Measurements from ENCODE around the gene DPP7.
A peak's percentile ranks its signal among the peaks of the same experiment; 100 is the strongest.
"Not testable (repeated sequence)": the region's sequence is repeated elsewhere in the genome, so short reads cannot be mapped to it uniquely, and the experiment has no call there.

DPP7 gene

DNA sequence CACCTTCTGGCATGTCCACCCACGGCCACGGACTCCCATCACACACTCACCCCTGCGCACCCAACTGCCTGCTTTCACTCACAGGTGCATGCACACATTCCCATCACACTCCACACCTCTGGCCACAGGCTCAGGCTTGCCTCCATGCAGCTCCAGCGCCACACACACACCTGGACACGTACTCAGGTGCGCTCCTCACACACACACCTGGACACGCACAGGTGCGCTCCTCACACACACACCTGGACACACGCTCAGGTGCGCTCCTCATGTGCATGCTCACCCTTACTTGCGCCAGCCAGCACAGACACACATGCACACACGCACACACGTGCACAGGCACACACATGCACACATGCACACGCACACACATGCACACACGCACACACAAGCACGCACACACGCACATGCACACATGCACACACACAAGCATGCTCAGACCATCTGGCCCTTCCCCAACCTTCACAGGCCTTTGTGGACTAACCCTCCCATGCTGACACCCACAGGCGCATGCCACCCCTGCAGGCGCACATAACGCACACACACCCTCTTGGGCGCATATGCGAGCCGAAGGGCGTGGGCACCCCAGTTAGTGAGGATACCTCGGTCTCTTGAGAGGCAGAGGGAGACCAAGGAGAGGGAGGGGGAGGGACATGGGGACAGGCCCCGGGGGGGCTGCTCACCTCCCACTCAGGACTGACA, 32.7 kb upstream of the DPP7 start:
- DNase-seq = no peak

DNA sequence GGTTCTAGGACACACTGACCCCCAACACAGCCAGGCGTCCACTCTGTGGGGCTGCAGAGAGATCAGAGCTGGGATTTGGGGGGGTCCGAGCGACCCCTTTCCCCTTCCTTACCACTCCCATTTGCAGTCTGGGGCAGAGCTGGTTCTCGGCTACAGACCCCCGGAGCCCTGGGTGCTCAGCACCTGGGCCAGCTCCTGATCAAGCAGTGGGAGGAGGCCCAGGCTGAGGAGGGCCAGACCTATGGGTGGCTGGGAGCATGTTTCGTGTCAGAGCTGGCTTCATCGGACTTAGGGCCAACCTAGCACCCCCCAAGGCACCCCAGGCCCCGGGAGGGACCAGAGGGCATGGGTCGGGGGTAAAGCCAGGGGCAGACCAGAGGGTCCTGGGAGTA, 32.0 kb upstream of the DPP7 start:
- no peak for DNase-seq

GRCh38 chr9:137145731-137146526, 31.4 kb upstream of the DPP7 start:
- no peak for DNase-seq

- no peak for DNase-seq
These were observed 28.9 kb upstream of the DPP7 start for GRCh38 chr9:137143459-137143858.

DNA sequence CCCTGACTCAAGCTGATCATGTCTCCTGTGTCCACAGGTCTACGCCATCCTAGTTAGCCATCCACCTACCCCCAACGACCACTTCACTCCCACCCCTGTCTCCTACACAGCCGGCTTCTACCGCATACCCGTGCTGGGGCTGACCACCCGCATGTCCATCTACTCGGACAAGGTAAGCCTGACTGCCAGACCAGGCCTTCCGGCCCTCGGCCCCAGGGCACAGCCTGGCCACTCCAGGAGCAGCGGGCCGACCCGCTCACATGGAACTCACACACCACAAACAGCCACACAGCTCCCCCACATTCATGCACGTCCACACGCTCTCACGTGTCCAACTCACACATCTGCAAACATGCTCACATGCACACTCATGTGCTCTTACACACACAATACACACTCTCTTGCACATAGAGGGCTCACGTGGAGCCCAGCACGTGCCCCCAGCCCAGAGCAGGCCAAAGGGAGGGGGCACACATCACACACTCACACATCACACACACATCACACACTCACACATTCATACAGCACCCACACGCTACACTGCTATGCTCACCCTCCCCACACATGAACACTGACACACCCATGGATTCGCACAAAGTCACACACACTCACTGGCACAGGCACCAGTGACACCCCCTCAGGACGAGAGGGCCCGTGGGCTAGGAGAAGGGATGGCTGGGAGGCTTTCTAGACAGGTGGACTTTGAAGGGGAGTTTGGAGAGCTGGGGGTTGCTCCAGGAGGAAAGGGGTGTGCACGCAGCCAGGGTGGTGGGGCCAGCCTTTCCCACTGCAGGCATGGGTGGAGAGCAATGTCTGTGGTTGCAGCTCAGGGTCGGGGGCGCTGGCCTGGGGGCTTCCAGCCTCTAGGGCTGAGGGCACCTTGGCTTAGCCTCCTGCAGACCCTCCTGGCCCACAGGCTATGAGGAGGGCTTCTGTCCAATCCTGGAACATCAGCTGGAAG, 27.7 kb upstream of the DPP7 start:
- no peak for DNase-seq

GRCh38 chr9:137141050-137141810, 26.7 kb upstream of the DPP7 start:
- no peak for DNase-seq

DNA sequence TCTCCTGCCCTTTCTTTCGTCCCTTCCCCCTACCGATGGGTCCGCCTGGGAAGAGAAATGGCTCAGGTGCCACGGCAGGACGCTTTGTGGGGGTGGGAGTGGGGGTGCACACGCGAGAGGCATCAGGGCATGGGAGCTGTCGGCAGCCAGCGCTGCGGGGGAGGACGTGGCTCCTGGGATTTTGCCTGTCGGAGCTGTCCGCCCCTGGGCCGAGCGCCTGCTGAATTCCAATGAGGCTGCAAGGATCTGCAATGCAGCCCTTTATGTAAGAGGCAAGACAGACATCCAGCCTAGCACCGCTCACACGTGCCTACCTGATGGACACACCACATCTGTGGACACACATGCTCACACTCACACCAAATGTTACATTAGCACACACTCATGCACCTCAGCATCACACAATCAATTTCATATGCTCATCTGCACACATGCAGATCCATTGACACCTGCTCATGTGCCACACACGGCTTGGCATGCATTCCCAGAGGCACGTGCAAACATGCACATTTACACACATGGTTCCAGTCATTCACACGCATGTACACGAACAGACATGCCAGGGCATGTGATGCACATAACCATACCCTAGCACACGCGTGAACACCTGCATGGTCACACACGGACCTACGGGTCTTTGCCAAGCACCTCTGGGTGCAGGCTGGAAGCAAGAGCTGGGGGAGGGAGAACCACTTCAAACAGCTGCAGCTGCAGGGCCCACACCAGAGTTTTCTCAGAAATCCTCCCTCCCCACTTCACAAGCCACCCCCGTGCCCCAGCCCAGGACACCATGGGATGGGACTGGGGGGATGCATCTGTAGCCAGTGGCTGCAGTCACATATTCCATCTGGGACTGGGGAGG, 25.8 kb upstream of the DPP7 start:
- no peak for DNase-seq

DNA sequence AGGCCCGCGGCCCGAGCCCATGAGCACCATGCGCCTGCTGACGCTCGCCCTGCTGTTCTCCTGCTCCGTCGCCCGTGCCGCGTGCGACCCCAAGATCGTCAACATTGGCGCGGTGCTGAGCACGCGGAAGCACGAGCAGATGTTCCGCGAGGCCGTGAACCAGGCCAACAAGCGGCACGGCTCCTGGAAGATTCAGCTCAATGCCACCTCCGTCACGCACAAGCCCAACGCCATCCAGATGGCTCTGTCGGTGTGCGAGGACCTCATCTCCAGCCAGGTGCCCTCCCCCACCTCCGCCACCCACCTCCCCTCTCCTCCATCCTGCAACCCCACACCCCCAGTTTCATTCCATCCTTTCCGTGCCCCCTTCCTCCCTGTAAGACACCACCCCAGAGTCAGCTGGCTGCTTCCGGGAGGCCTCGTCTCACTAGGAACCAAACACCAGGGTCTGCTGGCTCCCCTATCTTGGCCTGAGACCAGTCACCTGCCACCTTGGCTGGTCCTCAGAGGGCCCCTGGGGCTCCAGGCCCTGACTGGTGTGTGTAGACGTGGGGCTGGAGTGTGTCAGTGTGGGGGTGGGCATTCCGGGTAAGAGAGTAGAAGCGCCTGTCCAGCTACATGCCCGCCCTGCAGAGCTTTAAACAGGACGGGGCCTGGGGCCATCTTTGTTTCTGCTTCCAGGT, 25.1 kb upstream of the DPP7 start:
- no peak for DNase-seq

- no peak for DNase-seq
These were observed 24.4 kb upstream of the DPP7 start, which contains the start of gene GRIN1 for GRCh38 chr9:137138722-137139467. GRIN1 (plus strand) TSS chr9:137139154; CDS start chr9:137139487, 333 bp downstream.

DNA sequence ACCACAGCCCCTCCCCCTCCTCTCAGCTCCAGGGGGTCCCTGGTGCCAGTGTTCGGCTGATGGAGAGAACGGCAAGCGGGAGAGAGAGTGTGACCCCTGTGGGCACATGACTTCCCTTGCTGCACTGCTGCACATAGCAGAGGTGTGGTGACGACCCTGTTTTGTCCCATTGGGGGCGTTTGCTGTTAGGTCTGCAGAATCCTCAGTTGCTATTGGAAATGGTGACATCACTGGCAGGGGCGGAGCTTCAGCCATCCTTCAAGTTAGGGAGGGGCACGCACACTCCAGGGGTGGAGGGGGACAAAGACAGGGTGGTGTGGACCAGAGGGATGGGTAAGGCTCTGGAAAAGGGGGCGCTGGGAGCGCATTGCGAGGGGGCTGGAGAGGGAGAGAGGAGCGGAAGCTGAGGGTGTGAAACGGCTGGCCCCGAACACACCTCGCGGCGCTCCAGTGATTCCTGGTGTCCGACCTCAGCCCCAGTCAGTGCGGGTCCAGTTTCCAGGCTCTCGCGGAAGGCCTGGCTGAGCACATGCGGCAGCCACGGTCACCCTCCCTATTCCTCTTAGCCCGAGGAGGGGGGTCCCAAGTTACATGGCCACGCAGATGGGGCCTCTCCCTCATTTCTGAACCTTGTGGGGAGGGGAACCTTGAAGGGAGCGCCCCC, 23.7 kb upstream of the DPP7 start:
- no peak for DNase-seq

GRCh38 chr9:137136881-137137607, 22.5 kb upstream of the DPP7 start:
- DNase-seq = no peak

- DNase-seq = no peak
These were observed 21.8 kb upstream of the DPP7 start for GRCh38 chr9:137136261-137136880.

DNA sequence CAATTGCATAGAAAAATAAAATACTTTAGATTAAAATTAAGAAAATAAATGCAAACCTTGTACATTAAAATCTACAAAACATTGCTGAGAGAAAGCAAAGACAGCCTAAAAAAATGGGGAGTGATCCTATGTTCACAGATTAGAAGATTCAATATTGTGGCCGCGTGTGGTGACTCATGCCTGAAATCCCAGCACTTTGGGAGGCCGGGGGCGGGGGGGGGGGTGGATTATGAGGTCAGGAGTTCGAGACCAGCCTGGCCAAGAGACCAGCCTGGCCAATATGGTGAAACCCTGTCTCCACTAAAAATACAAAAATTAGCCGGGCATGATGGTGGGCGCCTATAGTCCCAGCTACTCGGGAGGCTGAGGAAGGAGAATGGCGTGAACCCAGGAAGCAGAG, 20.6 kb upstream of the DPP7 start:
- not testable (repeated sequence) for DNase-seq

- no peak for DNase-seq
These were observed 19.7 kb upstream of the DPP7 start for GRCh38 chr9:137134191-137134590.

DNA sequence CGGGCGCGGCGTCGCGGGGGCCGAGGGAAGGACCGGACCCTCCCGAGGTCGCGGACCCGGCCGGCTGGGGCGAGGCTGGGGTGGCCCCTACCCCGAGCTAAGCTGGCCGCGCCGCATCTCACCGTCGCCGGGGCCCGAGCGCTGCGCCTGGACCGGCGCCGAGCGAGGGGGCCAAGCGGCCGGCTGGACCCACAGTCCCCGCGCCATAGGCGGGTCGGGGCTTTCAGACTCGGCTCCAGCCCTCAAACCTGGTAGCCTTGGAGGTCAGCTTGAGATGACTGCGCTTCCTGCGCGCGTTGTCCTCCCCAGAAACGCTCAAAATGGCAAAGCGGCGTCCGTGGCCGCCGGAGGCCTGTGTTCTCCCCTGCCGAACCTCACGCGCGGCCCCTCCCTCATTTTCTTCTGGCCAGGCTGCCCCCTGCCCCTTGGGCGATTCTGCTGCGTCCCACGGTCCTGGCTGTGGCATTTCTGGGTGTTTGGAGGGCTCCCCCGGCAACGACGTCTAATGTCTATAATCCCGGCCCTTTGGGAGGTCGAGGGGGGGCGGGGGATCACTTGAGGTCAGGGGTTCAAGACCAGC, 15.7 kb upstream of the DPP7 start:
- DNase-seq = no peak

- peak; percentile 43 for DNase-seq
These were observed 15.1 kb upstream of the DPP7 start for GRCh38 chr9:137129456-137130175.

DNA sequence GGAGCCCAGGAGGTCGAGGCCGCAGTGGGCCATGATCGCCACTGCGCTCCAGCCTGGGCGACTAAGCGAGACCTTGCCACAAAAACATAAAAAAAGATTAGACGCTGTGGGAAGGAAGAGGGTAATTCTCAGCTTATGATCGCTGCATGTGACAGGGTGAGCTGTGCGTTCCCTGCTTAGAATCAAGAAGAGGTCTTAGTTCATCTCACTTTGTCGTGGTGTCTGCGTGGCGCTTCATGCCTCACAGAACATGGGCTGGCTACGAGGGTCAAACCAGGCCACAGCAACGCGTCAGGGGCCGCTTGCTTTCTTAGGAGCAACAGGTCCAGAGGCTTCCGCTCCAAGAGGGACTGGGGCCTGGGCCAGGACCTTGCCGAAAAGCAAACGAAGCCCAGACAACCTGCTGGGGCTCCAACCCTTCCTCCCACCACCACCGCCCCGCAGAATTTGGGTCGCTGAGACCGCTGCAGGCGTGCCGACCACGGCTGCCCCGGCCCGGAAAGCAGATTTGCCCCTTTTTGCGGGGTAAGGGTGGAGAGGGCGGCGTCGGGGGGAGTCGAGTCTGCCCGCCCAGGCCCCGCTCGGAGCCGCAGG, 14.4 kb upstream of the DPP7 start:
- DNase-seq = no peak

Data from DMS 273 treated with DMSO at 0.1 percent for 48 hours (cell line).